H1 (cell line): ENCODE data around the gene DCAF8. TPM values are rescaled to one million over a fixed set of nuclear protein-coding genes. Genes with fewer than 3 reads are reported as not detected.

Experiments used
- YY1 ChIP-seq: IDR thresholded peaks from 2 replicates; pipeline ENCODE4 v1.6.1; 2011; ENCODE audit warnings: low read depth, mild to moderate bottlenecking, low read length
- ZNF274 ChIP-seq: IDR thresholded peaks from 2 replicates; pipeline ENCODE4 v1.7.0; 2012; ENCODE audit warnings: low read length, borderline replicate concordance; ENCODE audit errors: extremely low read depth
- polyA plus RNA-seq, 7 experiments: library from polyadenylated mRNA; depleted of rRNA in 3 of 7; stranded (reverse) in 5 of 7; unstranded in 2 of 7; fragments of >200 nt in 5 of 7; fragments of 200-250 nt in 2 of 7; gene quantifications; 1 replicate in 5 of 7; 2 replicates in 1 of 7; 4 replicates in 1 of 7; pipeline versions ENCODE4 v1.2.1 to v1.2.3, GENCODE V29; 2011 to 2013; ENCODE audit warnings: missing spikeins in 2 of 7, mixed read lengths in 2 of 7
- total RNA-seq: library from RNA; stranded (reverse); fragmentation: NEBNext Ultra II Directional; extraction: Animal tissue kit (Norgen Biotek cat#: 25700); gene quantifications from 2 replicates; pipeline ENCODE4 v1.2.1, GENCODE V29; 2021

Gene DCAF8
- total and polyA plus RNA-seq, 2 of the 8 experiments (the other 6 are each of a cell fraction or from before 2014, with no cell fraction given) = 68.2 to 110 TPM

DNA sequence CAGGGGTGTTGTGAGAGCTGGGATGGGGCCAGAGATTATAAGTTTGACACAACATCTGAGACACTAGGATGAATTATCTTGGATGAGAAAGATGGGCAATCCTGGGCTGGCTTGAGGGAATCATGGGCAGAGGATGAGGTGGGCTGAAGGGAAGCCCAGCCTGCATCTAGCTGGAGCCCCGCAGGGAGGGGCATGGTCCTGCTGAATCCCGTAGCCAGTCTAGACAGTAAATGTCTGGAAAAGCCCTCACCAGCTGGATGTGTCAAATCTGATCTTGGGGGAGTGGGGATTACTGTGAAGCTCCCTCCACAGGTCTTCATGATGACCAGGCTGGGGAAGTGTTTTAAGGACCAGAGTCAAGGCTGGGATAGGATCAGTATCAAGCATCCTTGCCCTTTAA is 75.6 kb downstream of the DCAF8 start (continued):
- TF ChIP-seq ZNF274 = no peak
- TF ChIP-seq YY1 = no peak
